Kidney capillary endothelial cell (primary cell): ENCODE results near the gene IQCE.
A peak's percentile ranks its signal among the peaks of the same experiment; 100 is the strongest.
"Not testable (repeated sequence)": the region's sequence is repeated elsewhere in the genome, so short reads cannot be mapped to it uniquely, and the experiment has no call there.

Source experiments
- DNase-seq: peaks from one replicate; pipeline ENCODE4 v3.0.0-alpha.2; 2018; ENCODE audit warnings: low spot score

Gene IQCE

DNA sequence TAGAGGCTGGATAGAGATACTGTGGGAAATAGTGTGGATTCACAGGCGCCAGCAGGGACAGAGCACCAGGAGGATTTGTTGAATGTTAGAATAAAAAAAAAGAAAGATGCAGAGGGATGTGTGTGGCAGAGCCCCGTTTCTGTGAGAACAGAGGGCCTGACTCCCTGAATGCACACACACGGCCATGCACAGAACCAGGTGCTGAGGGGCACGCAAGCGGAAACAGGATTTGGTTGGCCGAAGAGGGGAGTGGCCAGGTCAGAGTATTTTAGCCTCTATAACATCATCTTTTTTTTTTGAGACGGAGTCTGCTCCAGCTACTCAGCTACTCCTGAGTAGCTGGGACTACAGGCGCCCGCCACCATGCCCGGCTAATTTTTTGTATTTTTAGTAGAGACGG lies 21.9 kb downstream of the IQCE start:
- no peak for DNase-seq

DNA sequence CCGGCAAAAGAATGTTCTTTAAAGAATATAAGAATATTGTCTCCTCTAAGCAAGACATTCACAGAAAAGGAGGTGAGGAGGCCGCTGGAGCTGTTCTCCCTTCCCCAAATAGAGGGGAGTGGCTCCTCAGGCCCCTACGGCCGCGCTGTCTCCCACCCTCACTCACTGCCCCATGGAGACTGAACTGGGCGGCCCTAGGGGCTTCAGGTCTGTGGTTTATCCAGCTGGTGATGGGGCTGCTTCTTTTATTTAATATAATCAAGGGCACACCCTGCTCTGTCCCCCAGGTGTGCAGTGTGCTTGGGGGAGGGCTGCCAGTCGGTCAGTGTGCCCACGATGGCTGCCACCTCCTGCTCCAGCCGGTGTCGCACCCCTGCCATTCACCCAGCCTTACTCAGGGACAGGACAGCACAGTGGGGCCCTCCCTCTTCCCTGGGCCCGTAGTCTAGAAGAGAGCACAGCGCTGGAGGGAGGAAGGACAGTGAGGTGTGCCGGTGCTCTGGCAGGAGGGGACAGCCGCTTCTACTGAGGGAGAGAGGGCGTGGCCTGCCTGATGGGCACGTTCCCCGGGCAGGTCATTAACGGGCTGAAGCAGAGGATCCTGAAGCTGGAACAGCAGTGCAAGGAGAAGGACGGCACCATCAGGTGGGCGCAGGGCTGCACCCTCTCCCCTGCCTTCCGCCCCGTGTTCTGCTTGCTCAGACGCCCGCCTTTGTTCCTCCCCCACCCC lies 23.4 kb downstream of the IQCE start:
- DNase-seq, result no peak

DNA sequence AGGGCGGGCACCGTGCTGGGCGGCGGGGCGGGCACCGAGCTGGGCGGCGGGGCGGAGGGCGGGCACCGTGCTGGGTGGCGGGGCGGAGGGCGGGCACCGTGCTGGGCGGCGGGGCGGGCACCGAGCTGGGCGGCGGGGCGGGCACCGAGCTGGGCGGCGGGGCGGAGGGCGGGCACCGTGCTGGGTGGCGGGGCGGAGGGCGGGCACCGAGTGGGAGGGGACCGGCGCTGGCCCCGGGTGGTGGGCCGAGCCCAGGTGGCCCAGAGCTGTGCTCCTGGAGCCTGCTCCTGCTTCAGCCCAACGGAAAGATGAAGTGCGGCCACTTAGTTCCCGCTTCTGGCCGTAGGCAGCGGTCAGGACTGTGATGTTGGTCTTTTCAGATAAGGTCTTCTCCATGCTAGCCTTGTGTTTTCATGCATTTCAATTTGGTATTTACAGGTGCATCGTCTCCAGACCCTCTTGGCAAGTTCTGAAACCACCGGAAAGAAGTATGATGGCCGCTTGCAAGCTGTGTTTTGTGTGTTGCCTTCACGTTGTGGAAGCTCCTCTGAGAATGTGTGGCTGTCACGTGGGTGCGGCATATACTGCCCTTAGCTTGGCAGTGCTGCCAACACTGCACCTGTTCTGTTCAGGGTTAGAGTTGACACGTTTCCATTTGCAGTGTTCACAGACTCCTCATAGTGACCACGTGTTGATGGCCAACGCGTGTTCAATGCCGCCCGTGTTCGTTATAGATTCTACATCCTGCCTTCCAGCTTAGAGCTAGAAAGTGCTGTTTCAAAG lies 25.2 kb downstream of the IQCE start:
- no peak for DNase-seq

DNA sequence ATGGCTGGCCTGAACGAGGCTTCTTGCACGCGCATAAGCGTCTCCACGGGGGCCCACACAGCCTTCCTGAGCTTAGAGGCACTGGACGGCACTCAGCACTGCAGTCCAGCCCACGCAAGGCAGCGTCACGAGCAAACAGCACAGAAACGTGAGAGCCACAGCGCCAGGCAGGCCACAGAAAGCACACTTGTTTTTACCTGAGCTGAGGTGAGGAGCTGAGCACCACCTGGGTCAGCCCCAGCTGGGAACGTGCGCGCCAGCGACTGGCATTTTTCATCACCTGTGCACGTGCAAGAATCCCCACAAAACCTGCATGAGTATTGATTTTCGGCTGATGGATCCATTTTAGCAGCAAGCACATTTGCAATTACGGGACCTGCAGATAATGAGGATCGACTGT lies 26.7 kb downstream of the IQCE start:
- DNase-seq, result no peak

DNA sequence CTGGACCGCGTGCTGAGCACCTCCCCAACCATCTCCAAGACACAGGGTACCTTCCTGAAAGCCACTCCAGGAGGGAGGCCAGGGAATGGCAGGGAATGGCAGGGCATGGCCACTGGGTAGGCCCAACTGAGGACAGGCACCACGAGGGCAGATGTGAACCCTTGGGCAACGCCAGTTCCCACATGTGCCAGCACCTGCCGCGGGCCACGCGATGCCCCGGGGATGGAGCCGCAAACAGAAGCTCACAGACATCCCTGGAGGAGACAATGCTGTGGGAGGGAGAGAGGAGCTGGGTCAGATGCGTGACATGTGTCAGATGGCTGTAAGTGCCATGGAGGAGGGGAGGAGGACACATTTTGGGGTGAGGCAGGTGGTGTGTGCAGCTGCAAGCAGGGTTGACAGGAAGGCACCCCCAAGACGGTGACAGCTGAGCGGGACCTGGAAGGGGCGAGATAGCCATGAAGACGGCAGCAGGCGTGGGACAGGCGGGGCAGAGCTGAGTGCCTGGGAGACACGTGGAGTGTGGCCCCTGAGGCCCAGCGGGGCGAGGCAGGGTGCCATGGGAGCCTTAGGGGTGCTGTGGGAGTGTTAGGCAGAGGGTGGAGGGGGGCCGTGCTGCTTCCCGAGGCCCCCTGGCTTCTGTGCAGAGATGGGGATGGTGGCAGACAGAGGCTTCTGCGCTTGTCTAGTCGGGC lies 27.7 kb downstream of the IQCE start:
- no peak for DNase-seq

DNA sequence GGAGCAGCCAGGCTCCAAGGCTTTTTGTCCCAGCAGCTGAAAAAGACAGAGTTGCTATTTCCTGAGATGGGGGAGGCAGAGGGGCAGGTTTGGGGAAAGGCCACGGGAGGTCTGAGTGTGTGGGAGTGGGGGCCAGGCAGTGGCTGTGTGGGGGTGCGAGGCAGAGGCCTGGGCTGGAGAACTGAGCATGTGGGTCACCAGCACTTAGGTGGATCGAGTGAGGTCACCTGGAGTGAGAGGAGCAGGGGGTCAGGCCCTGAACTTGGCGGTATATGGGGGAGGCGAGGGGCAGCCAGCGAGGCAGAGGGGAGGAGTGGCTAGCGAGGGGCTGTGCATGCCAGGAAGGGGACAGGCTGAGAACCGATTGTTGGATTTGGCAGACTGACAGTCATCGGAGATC lies 28.4 kb downstream of the IQCE start:
- DNase-seq, result no peak

DNA sequence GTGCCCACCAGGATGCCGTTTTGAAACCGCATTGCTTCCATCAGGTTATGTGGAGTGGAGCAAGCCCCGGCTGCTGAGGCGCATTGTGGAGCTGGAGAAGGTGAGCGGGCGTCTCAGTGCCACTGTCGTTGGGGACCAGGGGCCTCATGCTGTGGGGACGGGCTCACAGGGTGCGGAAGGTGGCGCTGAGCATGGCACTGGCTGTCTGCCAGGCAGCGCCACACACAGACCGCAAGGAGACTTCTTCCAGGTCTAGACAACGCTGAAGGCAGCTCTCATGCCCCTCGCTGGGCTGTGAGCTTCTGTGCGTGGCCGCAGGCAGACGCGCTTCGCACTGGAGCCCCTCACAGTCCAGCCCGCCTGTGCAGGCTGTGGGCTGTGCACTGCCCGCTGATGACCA lies 29.0 kb downstream of the IQCE start:
- DNase-seq, result no peak

DNA sequence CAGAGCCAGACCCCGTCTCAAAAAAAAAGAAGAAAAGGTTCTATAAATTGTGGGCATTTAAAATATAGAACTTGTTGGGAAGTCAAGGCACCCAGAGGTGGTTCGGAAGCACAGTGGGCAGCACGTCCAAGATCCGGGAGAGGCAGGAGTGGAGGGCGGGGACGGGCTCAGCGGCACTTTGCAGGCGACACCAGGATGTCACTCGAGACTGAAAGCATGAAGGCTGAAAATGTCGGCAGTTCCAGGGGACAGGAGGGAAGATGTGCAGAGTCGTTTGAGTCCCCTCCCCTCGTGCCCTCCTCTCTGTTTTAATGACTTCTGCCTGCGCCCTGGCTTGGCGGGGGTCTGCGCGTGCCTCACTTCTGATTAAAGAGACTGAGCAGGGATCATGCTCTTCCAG lies 30.6 kb downstream of the IQCE start:
- no peak for DNase-seq

DNA sequence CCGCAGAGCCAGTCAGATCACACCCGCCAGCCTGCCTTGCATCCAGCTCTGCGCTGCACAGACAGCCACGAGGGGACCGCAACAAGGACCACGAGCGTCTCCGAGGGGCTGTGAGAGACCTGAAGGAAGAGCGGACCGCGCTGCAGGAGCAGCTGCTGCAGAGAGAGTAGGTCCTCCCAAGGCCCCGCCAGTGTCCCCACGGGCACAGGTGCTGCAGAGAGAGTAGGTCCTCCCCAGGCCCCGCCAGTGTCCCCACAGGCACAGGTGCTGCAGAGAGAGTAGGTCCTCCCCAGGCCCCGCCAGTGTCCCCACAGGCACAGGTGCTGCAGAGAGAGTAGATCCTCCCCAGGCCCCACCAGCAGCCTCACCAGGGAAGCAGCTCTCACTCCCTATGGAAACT lies 31.2 kb downstream of the IQCE start:
- not testable (repeated sequence) for DNase-seq

DNA sequence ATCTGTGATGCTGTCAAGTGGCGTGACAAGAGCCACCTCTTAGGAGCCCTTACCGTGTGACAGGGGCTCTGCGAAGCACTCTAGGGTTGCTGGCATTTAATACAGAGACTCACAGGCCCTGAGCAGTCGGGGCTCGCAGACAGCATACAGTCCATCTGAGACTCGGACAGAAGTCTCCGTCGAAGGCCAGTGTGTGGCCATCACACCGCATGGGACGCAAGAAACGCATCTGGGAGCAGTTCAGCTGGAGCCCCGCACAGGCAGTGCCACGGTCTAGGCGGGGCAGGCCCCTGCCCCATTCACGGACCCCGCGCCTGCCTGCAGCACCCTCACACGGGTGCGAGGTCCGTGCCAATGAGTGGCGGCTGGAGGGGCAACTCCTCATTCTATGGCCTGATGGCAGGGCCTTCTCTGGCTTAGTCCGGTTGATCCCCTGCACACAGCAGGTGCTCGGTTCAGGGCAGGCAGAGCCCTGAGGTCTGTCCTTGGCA lies 33.6 kb downstream of the IQCE start:
- no peak for DNase-seq

DNA sequence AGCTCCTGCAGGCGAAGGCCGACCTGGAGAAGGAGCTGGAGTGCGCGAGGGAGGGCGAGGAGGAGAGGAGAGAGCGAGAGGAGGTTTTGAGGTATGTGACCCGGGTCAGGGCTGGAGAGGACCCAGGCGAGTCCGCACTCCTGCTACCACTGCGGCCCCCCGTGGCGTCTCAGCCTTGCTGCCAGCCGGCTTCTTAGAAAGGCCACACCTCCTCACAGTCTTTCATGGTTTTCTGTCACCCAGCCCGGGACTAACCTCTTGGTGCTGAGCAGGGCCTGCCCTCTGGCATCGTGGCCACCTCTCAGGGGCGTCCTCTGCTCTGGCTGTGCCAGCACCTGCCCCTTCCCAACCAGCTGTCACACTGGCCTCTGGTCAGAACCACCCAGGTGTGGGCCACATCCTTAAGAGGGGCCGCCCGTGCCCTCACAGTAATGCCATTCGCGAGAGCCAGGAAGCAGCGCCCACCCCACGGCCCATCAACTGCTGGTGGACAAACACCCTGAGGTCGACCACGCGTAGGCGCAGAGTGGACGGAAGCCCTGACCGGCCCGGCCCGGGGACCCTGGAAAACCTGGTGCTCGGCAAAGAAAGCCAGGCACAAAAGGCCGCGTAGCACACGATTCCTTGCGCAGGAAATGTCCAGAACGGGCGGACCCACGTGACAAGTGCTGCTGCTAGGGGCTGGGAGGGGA lies 34.4 kb downstream of the IQCE start:
- DNase-seq, result no peak

DNA sequence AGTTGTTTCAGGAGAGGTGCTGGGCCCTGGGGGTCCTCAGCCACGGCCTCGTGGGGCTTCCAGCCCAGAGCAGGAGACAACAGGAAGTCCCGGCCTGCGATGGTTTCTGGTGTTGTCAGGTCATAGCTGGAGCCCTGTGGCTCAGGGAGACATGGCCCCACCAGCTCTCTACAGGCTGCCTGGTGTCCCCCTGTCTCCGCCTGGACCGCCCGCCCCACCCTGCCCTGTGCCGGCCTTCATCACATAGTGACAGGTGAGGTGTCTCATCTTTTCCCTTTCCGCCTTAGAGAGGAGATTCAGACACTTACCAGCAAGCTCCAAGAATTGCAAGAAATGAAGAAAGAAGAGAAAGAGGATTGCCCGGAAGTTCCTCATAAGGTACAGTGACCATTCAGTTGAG lies 35.8 kb downstream of the IQCE start:
- no peak for DNase-seq

DNA sequence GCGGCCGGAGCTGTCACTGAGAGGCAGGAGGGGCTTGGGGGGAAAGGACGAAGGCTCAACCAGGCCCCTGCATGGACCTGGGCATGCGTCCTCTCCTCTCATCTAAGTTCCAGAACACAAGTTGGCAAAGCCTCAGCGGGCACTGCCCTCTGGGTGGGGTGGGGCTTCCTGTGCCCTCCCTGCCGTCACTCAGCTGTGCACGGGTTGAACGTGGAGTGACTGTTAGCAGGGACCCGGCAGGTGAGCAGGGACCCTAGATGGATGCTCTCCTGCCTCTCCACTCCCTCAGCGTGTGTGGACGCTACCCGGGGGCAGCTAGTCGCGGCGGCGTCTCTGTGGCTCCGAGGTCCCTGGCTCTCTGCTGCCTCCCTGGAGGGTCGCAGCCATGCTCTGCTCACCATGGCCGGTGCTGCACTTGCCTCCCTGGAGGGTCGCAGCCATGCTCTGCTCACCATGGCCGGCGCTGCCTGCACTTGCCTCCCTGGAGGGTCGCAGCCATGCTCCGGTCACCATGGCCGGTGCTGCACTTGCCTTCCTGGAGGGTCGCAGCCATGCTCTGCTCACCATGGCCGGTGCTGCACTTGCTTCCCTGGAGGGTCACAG lies 36.6 kb downstream of the IQCE start:
- DNase-seq, result no peak

DNA sequence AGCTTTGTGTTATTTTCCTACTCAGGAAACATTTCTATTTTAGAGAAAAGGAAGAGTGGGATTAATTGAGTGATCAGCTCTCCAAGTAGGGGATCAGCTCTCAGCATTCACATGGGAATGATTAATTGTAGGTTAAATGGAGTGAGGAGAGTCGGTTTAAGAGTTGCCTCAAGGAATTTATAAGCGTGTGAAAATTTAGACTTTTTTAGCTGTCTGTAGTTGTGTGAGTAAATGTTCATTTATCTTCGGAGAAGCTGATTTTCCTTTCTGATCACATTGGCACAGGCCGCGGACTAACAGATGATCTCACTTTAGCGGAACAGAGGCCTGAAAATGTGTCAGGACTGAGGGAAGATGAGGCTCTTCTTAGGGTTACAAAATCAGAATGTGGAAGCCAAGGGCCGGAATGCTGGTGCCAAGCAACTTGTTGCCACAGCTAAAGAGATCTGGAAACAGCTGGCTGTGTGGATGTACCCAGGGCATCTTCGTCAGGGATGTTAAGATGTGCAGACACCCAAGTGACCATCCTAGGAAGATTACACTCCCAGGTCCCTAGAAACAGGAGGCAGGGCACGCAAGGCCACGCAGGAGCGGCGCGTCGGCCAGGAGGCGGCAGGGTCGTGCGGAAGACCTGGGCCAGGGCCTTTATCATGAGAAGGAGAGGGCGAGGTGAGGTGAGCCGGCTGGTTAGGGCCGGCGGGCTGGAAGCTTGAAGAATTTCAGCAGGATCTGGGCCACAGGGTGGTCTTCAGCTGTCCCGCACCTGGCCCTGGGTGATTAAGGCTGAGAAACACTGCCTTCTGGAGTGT lies 37.9 kb downstream of the IQCE start:
- DNase-seq, result no peak

DNA sequence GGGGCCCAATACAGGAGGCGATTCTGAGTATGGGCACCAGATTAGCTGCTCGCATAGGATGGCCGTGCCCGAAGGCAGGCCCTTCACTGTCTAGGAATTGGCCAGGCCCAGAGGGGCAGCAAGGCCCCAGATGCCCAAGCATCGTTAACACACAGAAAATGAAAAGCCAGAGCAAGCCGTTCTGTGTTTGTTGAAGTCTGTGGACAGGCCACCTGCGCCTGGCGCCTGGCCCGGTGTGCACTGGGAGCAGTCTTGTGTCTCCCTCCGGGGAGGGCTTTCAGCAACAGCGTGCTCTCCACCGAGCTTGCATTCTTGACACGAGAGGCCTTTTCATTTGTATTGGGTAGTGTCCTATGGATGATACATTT lies 38.5 kb downstream of the IQCE start:
- DNase-seq, result no peak

DNA sequence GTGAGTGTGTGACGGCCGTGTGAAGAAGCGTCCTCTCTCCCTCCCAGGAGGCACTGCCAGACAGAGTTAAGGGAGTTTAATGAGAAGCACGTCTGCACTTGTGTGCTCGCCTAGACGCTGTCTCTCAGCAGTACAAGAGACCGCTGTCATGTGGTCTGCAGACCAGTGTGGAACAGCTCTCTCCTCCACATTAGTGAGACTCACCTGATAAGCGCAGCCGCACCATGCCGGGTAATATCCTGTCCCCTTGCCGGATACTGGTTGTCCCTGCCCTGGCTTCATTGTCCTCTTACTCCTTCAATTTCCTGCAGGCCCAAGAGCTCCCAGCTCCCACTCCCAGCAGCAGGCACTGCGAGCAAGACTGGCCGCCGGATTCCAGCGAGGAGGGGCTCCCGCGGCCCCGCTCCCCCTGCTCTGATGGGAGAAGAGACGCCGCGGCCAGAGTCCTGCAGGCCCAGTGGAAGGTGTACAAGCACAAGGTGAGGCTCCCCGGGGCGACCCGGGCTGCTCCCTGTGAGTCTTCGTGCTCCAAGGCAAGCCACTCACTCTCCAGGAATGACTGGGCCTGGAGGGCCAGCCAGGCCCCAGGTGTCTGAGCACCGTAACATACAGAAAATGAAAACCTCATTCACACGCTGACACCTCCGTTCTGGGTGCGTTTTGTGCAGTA lies 39.5 kb downstream of the IQCE start:
- peak; percentile 42 for DNase-seq

DNA sequence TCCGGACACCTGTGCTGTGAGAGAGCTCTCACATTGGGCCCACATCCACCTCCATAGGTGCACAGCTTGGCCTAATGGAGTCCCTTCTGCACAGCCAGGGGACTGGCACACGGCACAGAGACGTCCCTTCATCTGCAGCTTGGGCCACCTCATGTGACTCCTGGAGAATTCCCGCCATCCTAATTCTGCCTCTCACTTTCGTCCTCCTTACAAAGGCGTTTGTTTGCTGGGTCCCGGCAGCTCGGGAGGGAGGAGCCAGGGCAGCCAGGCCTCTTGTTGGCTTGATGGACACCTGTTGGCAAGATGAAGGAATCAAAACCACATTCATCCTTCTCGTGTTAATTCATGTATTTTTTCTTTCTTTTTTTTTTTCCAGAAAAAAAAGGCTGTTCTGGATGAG lies 42.3 kb downstream of the IQCE start:
- DNase-seq, result no peak

DNA sequence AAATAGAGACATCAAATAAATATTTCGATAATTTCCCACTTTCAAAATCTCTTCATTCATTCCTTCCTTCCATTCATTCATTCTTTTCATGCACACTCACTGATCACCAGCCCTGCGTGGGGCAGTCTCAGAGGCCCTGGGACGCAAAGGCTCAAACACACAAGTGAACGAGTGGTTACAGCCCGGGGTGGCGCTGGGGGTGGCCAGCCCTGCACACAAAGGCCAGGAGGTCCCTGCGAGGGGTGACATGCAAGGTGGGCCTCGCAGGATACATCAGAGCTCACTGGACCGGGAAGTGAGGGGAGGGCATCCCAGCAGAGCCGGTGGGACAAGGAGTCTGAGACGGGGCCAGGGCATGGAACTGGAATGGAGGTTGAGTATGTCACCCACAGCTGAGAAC lies 43.1 kb downstream of the IQCE start:
- no peak for DNase-seq

DNA sequence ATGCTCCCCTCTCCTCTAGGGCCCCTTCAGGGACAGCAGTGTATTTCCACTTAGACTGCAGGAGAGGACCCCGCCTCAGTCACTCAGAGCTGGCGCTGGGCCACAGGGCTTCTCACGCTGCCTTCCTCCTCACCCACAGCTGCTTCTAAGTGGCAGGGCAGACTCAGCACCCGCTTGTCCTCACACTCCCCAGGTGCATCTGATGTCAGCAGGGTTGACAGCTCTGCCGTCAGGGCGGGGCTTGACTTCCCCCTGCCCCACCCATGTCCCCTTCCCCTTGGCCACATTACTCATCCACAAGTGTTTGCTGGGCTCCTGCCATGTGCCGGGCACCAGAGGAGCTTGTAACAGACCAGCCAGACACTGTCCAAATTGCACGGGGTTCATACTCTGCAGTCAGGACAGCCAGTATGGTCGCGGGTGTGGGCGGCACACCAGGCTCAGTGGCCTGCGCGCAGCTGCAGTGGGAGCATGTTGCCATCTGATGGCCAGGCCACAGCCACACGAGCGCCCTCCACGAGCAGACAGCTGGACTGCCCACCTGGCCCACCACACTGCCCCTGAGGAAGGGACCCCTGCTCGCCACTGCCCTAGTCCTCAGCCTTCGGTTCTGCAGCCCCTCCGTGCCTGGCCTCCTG lies 43.7 kb downstream of the IQCE start:
- no peak for DNase-seq
